A549 treated with AZD2906 at 1 μM for 4 hours (cell line): ENCODE measurements around the gene ADGRF3. TPM values are rescaled to one million over a fixed set of nuclear protein-coding genes. Genes with fewer than 3 reads are reported as not detected.

Experiments used
- total RNA-seq: library from RNA; stranded (reverse); fragments of 200-300 nt; extraction: Qiagen RNA extraction; gene quantifications from 5 replicates; pipeline ENCODE4 v1.2.3, GENCODE V29; 2022

Gene ADGRF3, protein sequence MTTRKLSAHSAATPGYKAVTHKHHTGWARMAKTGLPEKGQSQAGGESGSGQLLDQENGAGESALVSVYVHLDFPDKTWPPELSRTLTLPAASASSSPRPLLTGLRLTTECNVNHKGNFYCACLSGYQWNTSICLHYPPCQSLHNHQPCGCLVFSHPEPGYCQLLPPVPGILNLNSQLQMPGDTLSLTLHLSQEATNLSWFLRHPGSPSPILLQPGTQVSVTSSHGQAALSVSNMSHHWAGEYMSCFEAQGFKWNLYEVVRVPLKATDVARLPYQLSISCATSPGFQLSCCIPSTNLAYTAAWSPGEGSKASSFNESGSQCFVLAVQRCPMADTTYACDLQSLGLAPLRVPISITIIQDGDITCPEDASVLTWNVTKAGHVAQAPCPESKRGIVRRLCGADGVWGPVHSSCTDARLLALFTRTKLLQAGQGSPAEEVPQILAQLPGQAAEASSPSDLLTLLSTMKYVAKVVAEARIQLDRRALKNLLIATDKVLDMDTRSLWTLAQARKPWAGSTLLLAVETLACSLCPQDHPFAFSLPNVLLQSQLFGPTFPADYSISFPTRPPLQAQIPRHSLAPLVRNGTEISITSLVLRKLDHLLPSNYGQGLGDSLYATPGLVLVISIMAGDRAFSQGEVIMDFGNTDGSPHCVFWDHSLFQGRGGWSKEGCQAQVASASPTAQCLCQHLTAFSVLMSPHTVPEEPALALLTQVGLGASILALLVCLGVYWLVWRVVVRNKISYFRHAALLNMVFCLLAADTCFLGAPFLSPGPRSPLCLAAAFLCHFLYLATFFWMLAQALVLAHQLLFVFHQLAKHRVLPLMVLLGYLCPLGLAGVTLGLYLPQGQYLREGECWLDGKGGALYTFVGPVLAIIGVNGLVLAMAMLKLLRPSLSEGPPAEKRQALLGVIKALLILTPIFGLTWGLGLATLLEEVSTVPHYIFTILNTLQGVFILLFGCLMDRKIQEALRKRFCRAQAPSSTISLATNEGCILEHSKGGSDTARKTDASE
- total RNA-seq, result 0.06 to 0.15 TPM (median 0.10 TPM) in 4 of 5 replicates, not detected in the other

DNA sequence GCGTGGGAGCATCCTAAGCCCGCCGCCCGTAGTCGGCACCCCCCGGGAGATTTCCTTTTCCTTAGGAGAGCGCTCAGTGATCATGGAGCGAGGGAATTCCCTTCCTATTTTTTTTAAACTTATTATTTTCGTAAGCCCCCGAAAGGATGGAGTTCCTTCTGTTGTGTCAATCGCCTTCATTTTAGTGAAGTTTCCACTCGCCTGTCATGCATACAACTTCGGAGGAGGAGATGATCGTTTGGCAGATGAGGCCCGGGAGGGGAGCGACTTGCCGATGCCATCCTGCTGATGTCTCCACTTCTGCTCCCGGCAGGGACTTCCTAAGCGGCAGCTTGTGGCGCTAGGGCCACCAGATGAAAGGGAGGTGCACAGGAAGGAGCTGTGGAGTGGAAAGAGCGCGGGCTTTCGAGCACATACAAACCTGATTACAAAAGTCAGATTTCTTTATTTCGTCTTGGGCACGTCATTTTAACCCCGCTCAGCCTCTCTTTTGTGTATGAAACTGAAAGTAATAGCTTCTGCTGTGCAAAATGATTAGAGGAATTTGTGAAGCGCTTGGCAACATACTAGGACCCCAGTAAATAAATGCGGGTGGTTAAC, at the start of gene ADGRF3:
Gene ADGRF3, minus strand, starts transcription at position 336 of the 600 bp plus-strand sequence. CDS start 555 bp downstream, outside the sequence.

DNA sequence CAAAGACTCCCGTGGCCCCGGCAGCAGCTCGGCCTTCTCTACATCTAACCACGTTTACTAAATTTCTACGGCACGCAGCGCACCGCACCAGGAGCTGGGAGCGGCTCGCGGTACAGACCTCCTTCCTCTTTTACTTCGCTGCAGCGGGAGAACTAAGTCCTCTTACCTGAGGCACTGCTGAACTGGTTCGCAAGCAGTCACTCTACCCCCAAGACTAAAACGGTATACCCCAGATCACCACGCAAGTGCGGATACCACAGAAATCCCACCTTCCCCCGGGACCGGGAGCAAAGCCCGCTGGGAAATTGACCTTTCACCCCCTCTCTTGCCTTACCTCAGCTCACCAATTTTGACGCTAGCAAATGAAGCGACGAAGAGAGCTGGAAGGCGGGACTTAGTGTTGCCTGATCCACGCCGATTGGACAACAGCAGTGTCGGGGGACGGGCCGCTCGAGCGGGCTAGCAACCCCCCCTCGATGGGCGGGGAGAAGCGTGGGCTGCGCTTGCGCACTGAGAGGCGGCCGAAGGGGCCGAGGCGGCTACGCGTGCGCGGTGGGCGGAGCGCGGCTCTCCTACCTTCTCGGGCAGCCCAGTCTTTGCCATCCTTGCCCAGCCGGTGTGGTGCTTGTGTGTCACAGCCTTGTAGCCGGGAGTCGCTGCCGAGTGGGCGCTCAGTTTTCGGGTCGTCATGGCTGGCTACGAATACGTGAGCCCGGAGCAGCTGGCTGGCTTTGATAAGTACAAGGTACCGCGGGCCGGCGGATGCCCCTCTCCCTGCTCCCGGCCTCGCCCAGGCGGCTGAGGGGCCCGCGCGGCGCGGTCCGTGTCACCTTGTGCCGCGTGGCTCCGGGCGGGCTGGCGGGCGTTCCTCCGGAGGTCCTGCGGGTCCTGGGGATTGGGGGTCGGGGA, 790 bp downstream of the ADGRF3 start, which contains the start of gene SELENOI:
Gene SELENOI, plus strand, starts transcription at position 599 of the 909 bp plus-strand sequence. Its CDS starts 90 bp downstream, at position 689.

Other genes with a start within 250 kb of the ADGRF3 start
- 6.1 to 8.0 TPM (median 7.4 TPM) in 5 replicates for gene GAREM2, start 173.7 kb downstream of the ADGRF3 start, total RNA-seq
- gene HADHA, start 102.2 kb downstream of the ADGRF3 start, total RNA-seq, result 112 to 149 TPM (median 119 TPM) in 5 replicates
- 90.9 to 97.9 TPM (median 97.4 TPM) in 5 replicates for gene HADHB, start 101.8 kb downstream of the ADGRF3 start, total RNA-seq
- gene SELENOI, start 646 bp downstream of the ADGRF3 start, total RNA-seq, result 14.5 to 17.1 TPM (median 16.0 TPM) in 5 replicates
- gene DRC1, start 55.1 kb upstream of the ADGRF3 start, total RNA-seq, result 0.11 to 0.35 TPM (median 0.29 TPM) in 5 replicates
- 0.11 to 0.26 TPM (median 0.13 TPM) in 5 replicates for gene OTOF, start 131.3 kb upstream of the ADGRF3 start, total RNA-seq